Measurements from ENCODE around the gene IL1F10.

Gene IL1F10

DNA sequence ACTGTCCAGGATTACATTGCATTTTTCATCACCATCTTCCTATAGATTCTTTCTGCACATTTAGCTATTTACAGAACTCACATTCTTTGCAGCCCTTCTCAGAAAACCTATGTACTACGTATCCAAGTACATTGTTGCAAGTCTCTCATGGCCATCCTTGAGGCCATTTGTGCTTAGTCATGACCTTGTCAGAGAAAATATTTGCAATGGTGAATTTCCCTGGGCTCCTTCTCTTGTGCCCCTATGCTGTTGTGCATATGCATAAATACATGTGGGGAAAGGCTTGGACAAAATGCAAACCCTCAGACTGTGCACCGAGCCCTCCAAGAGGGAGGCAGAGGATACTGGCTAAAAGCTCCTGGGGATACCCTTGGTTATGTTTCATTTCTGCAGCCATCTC, 43.0 kb upstream of the IL1F10 start:
- H3K9ac ChIP-seq (ENCODE audit: low read length): no peak overlapping the region
- no peak for TF ChIP-seq EZH2phosphoT487 (conservative IDR thresholded peaks at IDR 0.05; ENCODE audit: low read length)
- no peaks in the 10 kb centered on the region for H3K9me2 ChIP-seq (replicated peaks; ENCODE audit: insufficient read depth, low read length)
- no peak overlapping the region for H2AFZ ChIP-seq (ENCODE audit: low read depth, low read length, severe bottlenecking)
- H3K27ac ChIP-seq (ENCODE audit: low read depth, low read length): no peak overlapping the region
- no peaks in the 10 kb centered on the region for H3F3A ChIP-seq (ENCODE audit: insufficient read depth)
- H3K27me3 ChIP-seq (ENCODE audit: low read length): no peaks in the 10 kb centered on the region
- no peak overlapping the region for H3K4me2 ChIP-seq (ENCODE audit: low read depth, low read length, poor library complexity, severe bottlenecking)
- H3K36me3 ChIP-seq (ENCODE audit: low read length): no peaks in the 10 kb centered on the region
- H3K4me3 ChIP-seq (ENCODE audit: insufficient read depth, low read length, poor library complexity, severe bottlenecking): no peak overlapping the region
- H3K9me3 ChIP-seq (ENCODE audit: insufficient read depth, low read length): no peaks in the 10 kb centered on the region
- no peaks in the 10 kb centered on the region for H4K20me1 ChIP-seq (ENCODE audit: low read depth, low read length)
- no peaks in the 10 kb centered on the region for H3K79me2 ChIP-seq (ENCODE audit: insufficient read depth, low read length)

DNA sequence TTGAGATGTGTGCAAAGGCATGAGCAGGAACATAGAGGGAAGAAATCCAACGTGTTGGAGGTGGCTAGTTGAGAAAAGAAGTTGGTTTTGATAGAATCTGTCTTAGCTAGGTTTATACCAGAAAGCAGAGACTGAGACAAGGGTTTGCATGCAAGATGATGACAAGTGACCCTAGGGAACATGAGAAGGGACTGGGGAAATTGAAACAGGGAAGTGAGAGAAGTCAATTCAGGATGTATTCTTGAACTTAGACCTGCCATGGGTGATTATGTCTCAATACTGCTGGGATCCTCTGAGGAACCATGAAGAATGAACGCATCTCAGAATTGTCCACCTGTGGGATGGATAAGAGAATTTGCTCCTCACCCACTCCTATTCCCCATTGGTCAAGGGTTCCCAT, 42.0 kb upstream of the IL1F10 start:
- Histone ChIP-seq H3K9me2 (replicated peaks; ENCODE audit: insufficient read depth, low read length) (no peaks in the 10 kb centered on the region), H3K36me3 (ENCODE audit: low read length) (no peaks in the 10 kb centered on the region), H3K4me2 (ENCODE audit: low read depth, low read length, poor library complexity, severe bottlenecking) (no peak overlapping the region), H3K27me3 (ENCODE audit: low read length) (no peaks in the 10 kb centered on the region), H4K20me1 (ENCODE audit: low read depth, low read length) (no peaks in the 10 kb centered on the region), H3K9ac (ENCODE audit: low read length) (no peak overlapping the region), H3K9me3 (ENCODE audit: insufficient read depth, low read length) (no peaks in the 10 kb centered on the region), H3K4me3 (ENCODE audit: insufficient read depth, low read length, poor library complexity, severe bottlenecking) (no peak overlapping the region), H3K27ac (ENCODE audit: low read depth, low read length) (no peak overlapping the region), H2AFZ (ENCODE audit: low read depth, low read length, severe bottlenecking) (no peak overlapping the region), H3F3A (ENCODE audit: insufficient read depth) (no peaks in the 10 kb centered on the region), H3K79me2 (ENCODE audit: insufficient read depth, low read length) (no peaks in the 10 kb centered on the region)
- TF ChIP-seq EZH2phosphoT487 (conservative IDR thresholded peaks at IDR 0.05; ENCODE audit: low read length): no peak
- TF ChIP-seq, protein P1, sequence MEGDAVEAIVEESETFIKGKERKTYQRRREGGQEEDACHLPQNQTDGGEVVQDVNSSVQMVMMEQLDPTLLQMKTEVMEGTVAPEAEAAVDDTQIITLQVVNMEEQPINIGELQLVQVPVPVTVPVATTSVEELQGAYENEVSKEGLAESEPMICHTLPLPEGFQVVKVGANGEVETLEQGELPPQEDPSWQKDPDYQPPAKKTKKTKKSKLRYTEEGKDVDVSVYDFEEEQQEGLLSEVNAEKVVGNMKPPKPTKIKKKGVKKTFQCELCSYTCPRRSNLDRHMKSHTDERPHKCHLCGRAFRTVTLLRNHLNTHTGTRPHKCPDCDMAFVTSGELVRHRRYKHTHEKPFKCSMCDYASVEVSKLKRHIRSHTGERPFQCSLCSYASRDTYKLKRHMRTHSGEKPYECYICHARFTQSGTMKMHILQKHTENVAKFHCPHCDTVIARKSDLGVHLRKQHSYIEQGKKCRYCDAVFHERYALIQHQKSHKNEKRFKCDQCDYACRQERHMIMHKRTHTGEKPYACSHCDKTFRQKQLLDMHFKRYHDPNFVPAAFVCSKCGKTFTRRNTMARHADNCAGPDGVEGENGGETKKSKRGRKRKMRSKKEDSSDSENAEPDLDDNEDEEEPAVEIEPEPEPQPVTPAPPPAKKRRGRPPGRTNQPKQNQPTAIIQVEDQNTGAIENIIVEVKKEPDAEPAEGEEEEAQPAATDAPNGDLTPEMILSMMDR (IDR thresholded peaks at IDR 0.05; ENCODE audit: insufficient read depth, low read length, poor library complexity, severe bottlenecking): no peak

DNA sequence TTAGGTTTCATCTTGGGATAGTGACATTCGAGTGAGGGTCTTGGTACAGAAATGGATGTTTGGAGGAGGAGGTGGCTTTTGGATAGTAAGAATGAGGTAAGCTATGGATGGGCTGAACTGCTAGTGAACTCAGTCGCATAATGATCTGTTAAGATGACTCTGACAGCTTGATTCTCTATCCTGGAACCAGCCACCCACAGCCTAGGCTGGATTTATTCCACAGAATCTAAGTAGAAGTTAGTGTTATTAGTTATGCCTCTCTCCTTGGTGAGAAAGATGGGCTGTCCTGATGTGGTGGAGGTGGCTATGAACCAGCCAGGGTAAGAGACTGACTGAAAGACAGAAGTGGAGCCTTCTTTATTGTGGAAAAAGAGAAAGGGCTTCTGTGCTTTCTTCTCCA, 40.1 kb upstream of the IL1F10 start:
- no peaks in the 10 kb centered on the region for H4K20me1 ChIP-seq (ENCODE audit: low read depth, low read length)
- H3K4me3 ChIP-seq (ENCODE audit: insufficient read depth, low read length, poor library complexity, severe bottlenecking): no peak overlapping the region
- no peaks in the 10 kb centered on the region for H3K9me2 ChIP-seq (replicated peaks; ENCODE audit: insufficient read depth, low read length)
- H3K27me3 ChIP-seq (ENCODE audit: low read length): no peaks in the 10 kb centered on the region
- no peak overlapping the region for H3K9ac ChIP-seq (ENCODE audit: low read length)
- H3K27ac ChIP-seq (ENCODE audit: low read depth, low read length): no peak overlapping the region
- TF ChIP-seq EZH2phosphoT487 (conservative IDR thresholded peaks at IDR 0.05; ENCODE audit: low read length): no peak
- TF ChIP-seq, protein P1 (IDR thresholded peaks at IDR 0.05; ENCODE audit: insufficient read depth, low read length, poor library complexity, severe bottlenecking): no peak
- H2AFZ ChIP-seq (ENCODE audit: low read depth, low read length, severe bottlenecking): no peak overlapping the region
- H3F3A ChIP-seq (ENCODE audit: insufficient read depth): no peaks in the 10 kb centered on the region
- no peaks in the 10 kb centered on the region for H3K79me2 ChIP-seq (ENCODE audit: insufficient read depth, low read length)
- H3K9me3 ChIP-seq (ENCODE audit: insufficient read depth, low read length): no peaks in the 10 kb centered on the region
- H3K4me2 ChIP-seq (ENCODE audit: low read depth, low read length, poor library complexity, severe bottlenecking): no peak overlapping the region
- H3K36me3 ChIP-seq (ENCODE audit: low read length): no peaks in the 10 kb centered on the region

DNA sequence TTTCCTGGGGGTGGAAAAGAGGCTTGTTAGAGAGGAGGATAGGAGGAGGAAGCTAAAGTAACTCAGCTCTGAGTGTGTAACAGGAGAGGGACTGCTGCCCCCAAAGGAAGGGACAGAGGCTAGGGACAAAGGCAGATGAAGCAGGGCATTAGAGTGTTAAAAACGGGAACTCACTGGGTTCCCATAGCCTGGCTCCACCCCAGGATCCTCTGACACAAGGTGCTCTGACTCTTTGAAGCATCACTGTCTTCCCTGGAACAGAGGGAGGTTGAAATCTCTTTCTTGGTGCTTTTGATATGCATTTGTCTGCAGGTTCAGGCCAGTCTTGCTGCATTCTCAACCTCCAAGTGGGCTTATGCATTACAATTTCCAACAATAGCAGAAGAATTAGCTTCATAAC, 39.7 kb upstream of the IL1F10 start:
- Histone ChIP-seq H3K9ac (ENCODE audit: low read length) (no peak overlapping the region), H3K27me3 (ENCODE audit: low read length) (no peaks in the 10 kb centered on the region), H2AFZ (ENCODE audit: low read depth, low read length, severe bottlenecking) (no peak overlapping the region), H3K9me3 (ENCODE audit: insufficient read depth, low read length) (no peaks in the 10 kb centered on the region), H3K4me3 (ENCODE audit: insufficient read depth, low read length, poor library complexity, severe bottlenecking) (no peak overlapping the region), H3F3A (ENCODE audit: insufficient read depth) (no peaks in the 10 kb centered on the region), H3K9me2 (replicated peaks; ENCODE audit: insufficient read depth, low read length) (no peaks in the 10 kb centered on the region), H4K20me1 (ENCODE audit: low read depth, low read length) (no peaks in the 10 kb centered on the region), H3K27ac (ENCODE audit: low read depth, low read length) (no peak overlapping the region), H3K79me2 (ENCODE audit: insufficient read depth, low read length) (no peaks in the 10 kb centered on the region), H3K4me2 (ENCODE audit: low read depth, low read length, poor library complexity, severe bottlenecking) (no peak overlapping the region), H3K36me3 (ENCODE audit: low read length) (no peaks in the 10 kb centered on the region)
- no peak for TF ChIP-seq EZH2phosphoT487 (conservative IDR thresholded peaks at IDR 0.05; ENCODE audit: low read length)
- TF ChIP-seq, protein P1 (IDR thresholded peaks at IDR 0.05; ENCODE audit: insufficient read depth, low read length, poor library complexity, severe bottlenecking): no peak
